NT2/D1 (cell line): Measurements from ENCODE around the gene IL6ST.

Experiments used
- SUZ12 ChIP-seq: IDR thresholded peaks from 2 replicates; pipeline ENCODE4 v1.6.1; 2011; ENCODE audit not compliant: insufficient read length, insufficient read depth; ENCODE audit errors: extremely low read depth
- YY1 ChIP-seq: IDR thresholded peaks from 2 replicates; pipeline ENCODE4 v1.6.1; 2011; ENCODE audit not compliant: insufficient read length, insufficient read depth
- ZNF274 ChIP-seq: IDR thresholded peaks from 2 replicates; pipeline ENCODE4 v1.6.1; 2011; ENCODE audit warnings: mild to moderate bottlenecking, low read depth, low read length

DNA sequence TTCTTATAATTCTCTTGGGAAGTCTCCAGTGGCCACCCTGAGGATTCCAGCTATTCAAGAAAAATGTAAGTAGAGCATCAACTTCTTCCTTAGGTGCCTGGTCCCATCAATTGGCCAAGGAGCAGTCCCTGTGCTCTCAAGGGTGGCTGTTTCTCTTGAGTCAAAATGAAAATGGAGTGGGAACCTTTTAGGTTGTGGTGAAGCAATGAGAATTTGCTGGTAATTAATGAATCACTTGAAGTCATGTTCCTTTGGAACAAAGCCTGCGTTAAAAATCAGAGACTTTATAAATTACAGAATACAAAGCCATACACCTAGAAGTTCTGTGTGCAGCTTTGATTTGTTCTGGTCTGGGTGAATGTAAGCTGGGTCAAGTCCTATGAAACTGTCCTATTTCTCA, 94.7 kb downstream of the IL6ST start:
- TF ChIP-seq YY1 = no peak
- no peak for TF ChIP-seq ZNF274
- no peak for TF ChIP-seq SUZ12
